Duodenal mucosa (tissue), 2 donors: ENCODE results near the gene BCL2L14.
A peak's percentile ranks its signal among the peaks of the same experiment; 100 is the strongest.

ENCODE experiments used
- H3K27ac ChIP-seq: one replicate; pipeline ENCODE4 v1.7.0; 2013; ENCODE audit warnings: low read depth, low read length
- H3K27me3 ChIP-seq, 2 donors: one replicate each; pipeline ENCODE4 v1.7.0; 2013; ENCODE audit warnings: low read length in 2 of 2, control low read depth in 1 of 2; ENCODE audit not compliant: insufficient read depth in 2 of 2, control insufficient read depth in 1 of 2
- H3K36me3 ChIP-seq, 2 donors: one replicate each; pipeline ENCODE4 v1.7.0; 2013; ENCODE audit warnings: low read length in 2 of 2, control low read depth in 1 of 2; ENCODE audit not compliant: insufficient read depth in 2 of 2, control insufficient read depth in 1 of 2
- H3K4me1 ChIP-seq, 2 donors: one replicate each; pipeline ENCODE4 v1.7.0; 2013; ENCODE audit warnings: low read length in 2 of 2, control low read depth in 1 of 2; ENCODE audit not compliant: insufficient read depth in 2 of 2, control insufficient read depth in 1 of 2
- H3K4me3 ChIP-seq, 2 donors: one replicate each; pipeline ENCODE4 v1.7.0; 2013; ENCODE audit warnings: low read length in 2 of 2, low read depth in 1 of 2
- H3K9ac ChIP-seq, 2 donors: one replicate each; pipeline ENCODE4 v1.7.0; 2013; ENCODE audit warnings: low read length in 2 of 2, low read depth in 1 of 2
- H3K9me3 ChIP-seq, 2 donors: one replicate each; pipeline ENCODE4 v1.7.0; 2013; ENCODE audit warnings: low read length in 2 of 2, control low read depth in 1 of 2; ENCODE audit not compliant: control insufficient read depth in 1 of 2

BCL2L14 gene

DNA sequence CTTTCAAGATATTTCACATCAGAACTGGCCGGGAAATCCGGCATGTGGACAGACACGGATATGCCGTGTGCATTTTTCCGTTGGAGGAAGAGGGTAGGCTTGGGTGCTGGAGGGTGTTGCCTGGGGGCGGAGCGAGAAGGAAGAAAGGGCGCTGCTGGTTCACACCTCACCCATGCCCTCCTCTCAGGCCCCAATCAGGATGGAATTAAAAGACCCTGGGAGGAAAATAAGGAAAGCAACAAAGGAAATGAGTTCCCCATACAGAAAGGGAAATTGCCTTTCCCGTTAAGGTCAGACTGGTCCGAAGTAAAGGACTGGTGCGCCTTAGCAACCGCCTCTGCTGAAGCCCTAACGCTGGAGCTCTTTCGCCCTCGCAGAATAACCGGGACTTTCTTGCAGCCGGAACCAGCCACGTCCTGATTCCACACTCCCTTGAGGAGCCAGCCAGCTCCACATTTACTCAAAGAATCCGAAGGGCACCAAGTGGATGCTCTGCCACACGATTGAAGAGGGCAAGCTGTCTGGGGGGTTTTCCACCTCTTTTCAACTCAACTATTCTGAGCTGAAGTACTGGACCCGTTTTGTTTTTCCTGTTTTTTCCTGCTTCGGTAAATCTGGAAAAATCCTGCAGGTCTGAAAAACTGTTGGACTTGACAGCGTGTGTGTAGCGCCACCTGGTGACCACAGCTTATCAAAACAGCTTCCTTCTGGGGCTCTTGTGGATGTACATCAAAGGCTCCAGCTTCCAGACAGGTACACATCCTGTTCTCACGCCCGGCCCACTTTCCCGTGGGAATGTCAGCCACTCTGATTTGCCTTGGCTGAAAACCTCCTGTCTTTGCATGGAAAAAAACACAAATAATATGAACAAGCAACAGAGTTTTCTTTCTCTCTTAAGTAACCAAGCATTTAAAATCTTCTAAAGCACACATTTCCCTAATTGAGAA is 37.6 kb upstream of the BCL2L14 start:
- H3K4me3 ChIP-seq, result peak overlapping the region; percentile 52 to 74
- peaks cover 9 to 11% of the 10 kb centered on the region in 2 donors for H3K4me1 ChIP-seq
- H3K9me3 ChIP-seq, result no peaks in the 10 kb centered on the region
- no peaks in the 10 kb centered on the region for H3K36me3 ChIP-seq
- peak overlapping the region; percentile 61 to 64 for H3K9ac ChIP-seq
- H3K27me3 ChIP-seq, result no peaks in the 10 kb centered on the region
- peak overlapping the region; percentile 23 for H3K27ac ChIP-seq

DNA sequence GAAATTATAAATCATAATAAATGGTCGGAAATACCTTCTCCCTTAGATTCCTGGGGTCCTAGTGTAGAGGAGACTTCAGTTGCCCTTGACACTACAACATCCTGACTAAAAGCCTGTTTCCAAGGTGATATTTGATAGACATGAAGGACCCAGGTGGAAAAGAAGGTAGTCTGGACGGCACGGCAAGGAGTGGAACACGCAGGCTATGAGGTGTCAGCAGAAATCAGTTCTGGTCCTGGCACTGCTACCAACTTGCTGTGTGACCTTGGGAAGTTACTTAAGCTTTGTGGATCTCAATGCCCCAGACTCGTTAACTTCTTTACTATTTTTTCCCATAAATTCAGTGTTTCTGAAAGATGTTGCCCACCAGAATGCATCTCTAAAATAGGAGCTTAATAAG is 36.9 kb upstream of the BCL2L14 start:
- H3K9me3 ChIP-seq, result no peaks in the 10 kb centered on the region
- peaks cover 9 to 11% of the 10 kb centered on the region in 2 donors for H3K4me1 ChIP-seq
- H3K27me3 ChIP-seq, result no peaks in the 10 kb centered on the region
- H3K4me3 ChIP-seq, result no peak overlapping the region
- no peaks in the 10 kb centered on the region for H3K36me3 ChIP-seq
- no peak overlapping the region for H3K27ac ChIP-seq
- H3K9ac ChIP-seq, result no peak overlapping the region

DNA sequence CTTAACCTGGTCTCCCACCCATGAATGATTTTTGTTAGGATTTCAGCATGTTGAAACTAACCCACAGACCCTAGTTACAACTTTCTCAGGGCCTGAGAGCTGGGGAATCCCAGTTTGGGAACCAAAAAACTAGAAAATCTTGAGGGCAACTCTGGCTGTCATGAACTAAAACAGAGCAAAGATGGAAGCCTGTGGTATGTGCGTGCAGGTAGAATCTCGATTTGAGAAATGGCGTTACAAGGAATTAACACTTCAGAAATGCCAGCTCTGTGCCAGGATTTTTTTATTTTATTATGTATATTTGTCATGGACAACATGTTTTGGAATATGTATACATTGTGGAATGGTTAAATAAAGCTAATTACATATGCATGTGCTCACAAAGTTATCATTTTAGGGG is 36.4 kb upstream of the BCL2L14 start:
- peaks cover 9 to 11% of the 10 kb centered on the region in 2 donors for H3K4me1 ChIP-seq
- H3K4me3 ChIP-seq, result no peak overlapping the region
- H3K9ac ChIP-seq, result no peak overlapping the region
- H3K36me3 ChIP-seq, result no peaks in the 10 kb centered on the region
- no peaks in the 10 kb centered on the region for H3K9me3 ChIP-seq
- no peak overlapping the region for H3K27ac ChIP-seq
- no peaks in the 10 kb centered on the region for H3K27me3 ChIP-seq

DNA sequence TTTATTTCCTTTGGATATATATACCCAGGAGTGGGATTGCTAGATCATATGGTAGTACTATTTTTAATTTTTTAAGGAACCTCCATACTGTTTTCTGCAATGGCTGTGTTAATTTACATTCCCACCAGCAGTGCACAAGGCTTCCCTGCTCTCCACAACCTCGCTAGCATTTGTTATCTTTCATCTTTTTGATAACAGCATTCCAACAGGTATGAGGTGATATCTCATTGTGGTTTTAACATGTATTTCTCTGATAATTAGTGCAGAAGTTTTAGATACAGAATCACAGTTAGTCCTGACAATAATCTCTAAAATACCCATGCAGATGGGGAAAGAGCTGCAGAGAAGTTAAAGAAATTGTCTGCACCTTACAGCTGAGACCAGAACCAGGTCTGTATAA is 35.5 kb upstream of the BCL2L14 start:
- Histone ChIP-seq H3K9me3 (no peaks in the 10 kb centered on the region), H3K9ac (no peak overlapping the region), H3K27ac (no peak overlapping the region), H3K36me3 (no peaks in the 10 kb centered on the region), H3K4me1 (peaks cover 15 to 19% of the 10 kb centered on the region in 2 donors), H3K4me3 (no peak overlapping the region), H3K27me3 (no peaks in the 10 kb centered on the region)

DNA sequence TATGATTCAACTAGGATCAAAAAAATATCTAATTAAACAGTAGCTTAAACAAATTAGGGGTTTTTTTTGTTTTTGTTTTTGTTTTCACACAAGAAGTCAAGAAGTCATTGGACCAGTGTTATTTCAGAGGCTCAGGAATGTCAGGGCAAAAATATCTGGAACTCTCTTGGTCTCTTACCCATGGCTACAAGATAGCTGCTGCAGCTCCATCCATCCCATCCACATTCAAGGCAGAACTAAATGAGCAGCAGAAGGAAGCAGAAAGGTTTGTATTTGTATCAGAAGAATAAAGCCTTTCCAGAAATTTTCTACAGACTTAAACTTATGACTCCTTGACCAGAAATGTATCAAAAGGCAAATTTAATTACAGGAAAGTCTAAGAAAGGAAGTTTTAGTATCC is 33.8 kb upstream of the BCL2L14 start:
- no peak overlapping the region for H3K9ac ChIP-seq
- H3K36me3 ChIP-seq, result no peaks in the 10 kb centered on the region
- H3K4me3 ChIP-seq, result no peak overlapping the region
- no peak overlapping the region for H3K27ac ChIP-seq
- no peaks in the 10 kb centered on the region for H3K9me3 ChIP-seq
- H3K27me3 ChIP-seq, result no peaks in the 10 kb centered on the region
- H3K4me1 ChIP-seq, result peaks cover 15 to 19% of the 10 kb centered on the region in 2 donors

DNA sequence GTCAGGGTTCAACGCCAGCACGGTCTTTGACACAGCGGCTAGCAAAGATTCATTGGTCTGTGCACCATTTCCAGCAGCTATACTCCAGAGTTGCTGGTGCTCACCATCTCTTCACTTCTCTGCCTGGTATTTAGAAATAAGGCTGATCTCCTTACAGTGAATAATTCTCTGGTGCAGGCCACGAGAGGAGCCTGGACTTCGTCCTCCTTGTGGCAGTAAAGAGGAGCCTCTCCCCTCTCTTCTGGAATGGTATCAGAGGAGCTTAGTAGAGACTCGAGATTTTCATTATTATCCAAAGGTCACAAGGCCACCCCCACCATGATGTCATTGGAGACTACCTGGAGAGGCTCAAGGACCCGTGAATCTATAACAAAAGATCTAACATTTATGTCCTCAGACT is 30.8 kb upstream of the BCL2L14 start:
- peak overlapping the region in 1 of 2 donors; percentile 16 for H3K4me3 ChIP-seq
- no peaks in the 10 kb centered on the region for H3K36me3 ChIP-seq
- no peaks in the 10 kb centered on the region for H3K27me3 ChIP-seq
- H3K9me3 ChIP-seq, result no peaks in the 10 kb centered on the region
- peaks cover 8 to 10% of the 10 kb centered on the region in 2 donors for H3K4me1 ChIP-seq
- no peak overlapping the region for H3K27ac ChIP-seq
- H3K9ac ChIP-seq, result no peak overlapping the region

DNA sequence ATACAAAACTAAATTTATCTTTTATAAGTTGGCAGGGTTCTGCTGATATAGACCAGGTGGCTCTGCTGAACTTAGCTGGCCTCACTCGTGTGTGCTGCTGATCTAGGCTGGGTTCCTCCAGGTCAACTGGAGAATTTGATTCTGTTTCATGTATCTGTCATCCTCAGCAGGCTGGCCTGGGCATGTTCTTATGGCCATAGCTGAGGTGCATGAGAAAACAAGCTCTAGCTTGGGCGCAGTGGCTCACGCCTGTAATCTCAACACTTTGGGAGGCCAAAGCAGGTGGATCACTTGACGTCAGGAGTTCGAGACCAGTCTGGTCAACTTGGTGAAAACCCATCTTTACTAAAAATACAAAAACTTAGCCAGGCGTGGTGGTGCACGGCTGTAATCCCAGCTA is 24.3 kb upstream of the BCL2L14 start:
- Histone ChIP-seq H3K27me3 (no peaks in the 10 kb centered on the region), H3K27ac (no peak overlapping the region), H3K9ac (no peak overlapping the region)

DNA sequence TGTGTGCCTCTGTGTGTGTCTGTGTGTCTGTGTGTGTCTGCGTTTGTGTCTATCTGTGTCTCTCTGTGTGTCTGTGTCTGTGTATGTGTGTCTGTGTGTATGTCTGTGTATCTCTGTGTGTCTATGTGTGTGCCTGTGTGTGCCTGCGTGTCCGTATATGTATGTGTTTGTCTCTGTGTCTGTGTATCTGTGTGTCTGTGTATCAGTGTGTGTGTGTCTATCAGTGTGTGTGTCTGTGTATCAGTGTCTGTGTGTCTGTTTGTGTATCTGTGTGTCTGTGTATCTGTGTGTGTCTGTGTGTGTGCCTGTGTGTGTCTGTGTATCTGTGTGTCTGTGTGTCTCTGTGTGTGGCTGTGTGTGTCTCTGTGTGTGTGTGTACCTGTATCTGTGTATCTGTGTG is 23.1 kb upstream of the BCL2L14 start:
- H3K4me1 ChIP-seq, result no peaks in the 10 kb centered on the region
- H3K4me3 ChIP-seq, result no peak overlapping the region
- H3K36me3 ChIP-seq, result no peaks in the 10 kb centered on the region
- no peak overlapping the region for H3K27ac ChIP-seq
- H3K9me3 ChIP-seq, result no peaks in the 10 kb centered on the region
- no peaks in the 10 kb centered on the region for H3K27me3 ChIP-seq
- H3K9ac ChIP-seq, result no peak overlapping the region

More for the DNA sequence above, 24.3 kb upstream of the BCL2L14 start:
- H3K4me1 ChIP-seq, result peaks cover 0 to 4% of the 10 kb centered on the region in 2 donors
- no peak overlapping the region for H3K4me3 ChIP-seq
- H3K36me3 ChIP-seq, result no peaks in the 10 kb centered on the region
- no peaks in the 10 kb centered on the region for H3K9me3 ChIP-seq

DNA sequence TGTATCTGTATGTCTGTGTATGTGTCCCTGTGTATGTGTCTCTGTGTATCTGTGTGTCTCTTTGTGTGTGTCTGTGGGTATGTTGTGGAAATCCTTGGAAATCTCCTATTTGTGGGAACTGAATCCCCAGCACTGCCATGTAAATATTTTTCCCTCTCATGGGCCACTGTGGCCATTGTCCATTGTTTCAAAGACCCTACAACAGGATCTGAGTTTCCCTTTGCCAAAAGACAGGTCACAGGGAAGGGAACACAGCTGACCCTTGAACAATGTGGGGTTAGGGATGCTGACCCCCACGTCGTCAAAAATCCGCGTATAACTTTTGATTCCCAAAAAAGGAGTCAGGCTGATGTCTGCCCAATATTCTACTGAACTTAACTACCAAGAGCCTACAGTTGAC is 22.5 kb upstream of the BCL2L14 start:
- Histone ChIP-seq H3K9me3 (no peaks in the 10 kb centered on the region), H3K4me1 (no peaks in the 10 kb centered on the region), H3K4me3 (no peak overlapping the region), H3K9ac (no peak overlapping the region), H3K27me3 (no peaks in the 10 kb centered on the region), H3K36me3 (no peaks in the 10 kb centered on the region), H3K27ac (no peak overlapping the region)

DNA sequence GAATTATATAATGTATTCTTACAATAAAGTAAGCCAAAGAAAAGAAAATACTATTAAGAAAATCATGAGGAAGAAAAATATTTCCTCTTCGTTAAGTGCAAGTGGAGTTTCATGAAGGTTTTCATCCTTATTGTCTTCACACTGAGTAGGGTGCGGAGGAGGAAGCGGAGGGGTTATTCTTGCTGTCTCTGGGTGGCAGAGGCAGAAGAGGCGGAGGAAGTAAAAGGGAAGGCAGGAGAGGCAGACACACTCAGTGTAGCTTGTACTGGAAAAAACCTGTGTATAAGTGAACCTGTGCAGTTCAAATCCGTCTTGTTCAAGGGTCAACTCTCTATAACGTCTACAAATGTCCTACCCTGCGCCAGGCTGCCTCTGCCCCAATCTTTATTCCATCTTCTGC is 22.0 kb upstream of the BCL2L14 start:
- no peak overlapping the region for H3K27ac ChIP-seq

More for the DNA sequence above, 22.0 kb upstream of the BCL2L14 start:
- Histone ChIP-seq H3K4me3 (no peak overlapping the region), H3K9me3 (no peaks in the 10 kb centered on the region), H3K27me3 (no peaks in the 10 kb centered on the region), H3K36me3 (no peaks in the 10 kb centered on the region), H3K4me1 (no peaks in the 10 kb centered on the region), H3K9ac (no peak overlapping the region)
